ENCODE measurements around the gene PRSS2.

DNA sequence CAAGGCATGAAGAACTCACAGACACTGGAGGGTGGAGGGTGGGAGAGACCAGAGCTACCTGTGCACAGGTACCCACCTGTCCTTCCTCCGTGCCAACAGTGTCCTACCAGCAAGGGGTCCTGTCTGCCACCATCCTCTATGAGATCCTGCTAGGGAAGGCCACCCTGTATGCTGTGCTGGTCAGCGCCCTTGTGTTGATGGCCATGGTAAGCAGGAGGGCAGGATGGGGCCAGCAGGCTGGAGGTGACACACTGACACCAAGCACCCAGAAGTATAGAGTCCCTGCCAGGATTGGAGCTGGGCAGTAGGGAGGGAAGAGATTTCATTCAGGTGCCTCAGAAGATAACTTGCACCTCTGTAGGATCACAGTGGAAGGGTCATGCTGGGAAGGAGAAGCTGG, 21.8 kb downstream of the PRSS2 start:
- TF ChIP-seq, protein P1, sequence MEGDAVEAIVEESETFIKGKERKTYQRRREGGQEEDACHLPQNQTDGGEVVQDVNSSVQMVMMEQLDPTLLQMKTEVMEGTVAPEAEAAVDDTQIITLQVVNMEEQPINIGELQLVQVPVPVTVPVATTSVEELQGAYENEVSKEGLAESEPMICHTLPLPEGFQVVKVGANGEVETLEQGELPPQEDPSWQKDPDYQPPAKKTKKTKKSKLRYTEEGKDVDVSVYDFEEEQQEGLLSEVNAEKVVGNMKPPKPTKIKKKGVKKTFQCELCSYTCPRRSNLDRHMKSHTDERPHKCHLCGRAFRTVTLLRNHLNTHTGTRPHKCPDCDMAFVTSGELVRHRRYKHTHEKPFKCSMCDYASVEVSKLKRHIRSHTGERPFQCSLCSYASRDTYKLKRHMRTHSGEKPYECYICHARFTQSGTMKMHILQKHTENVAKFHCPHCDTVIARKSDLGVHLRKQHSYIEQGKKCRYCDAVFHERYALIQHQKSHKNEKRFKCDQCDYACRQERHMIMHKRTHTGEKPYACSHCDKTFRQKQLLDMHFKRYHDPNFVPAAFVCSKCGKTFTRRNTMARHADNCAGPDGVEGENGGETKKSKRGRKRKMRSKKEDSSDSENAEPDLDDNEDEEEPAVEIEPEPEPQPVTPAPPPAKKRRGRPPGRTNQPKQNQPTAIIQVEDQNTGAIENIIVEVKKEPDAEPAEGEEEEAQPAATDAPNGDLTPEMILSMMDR (IDR thresholded peaks at IDR 0.05 in 2 of 3, conservative IDR thresholded peaks at IDR 0.05 in 1 of 3; ENCODE audit: insufficient read depth in 2 of 3, low read depth in 1 of 3, low read length in 3 of 3): no peak
- TF ChIP-seq ZNF586 (CRISPR knock-in tag; conservative IDR thresholded peaks at IDR 0.05): no peak
- no peak for TF ChIP-seq ZNF354B (CRISPR knock-in tag; IDR thresholded peaks at IDR 0.05)
- TF ChIP-seq PHB2 (IDR thresholded peaks at IDR 0.05; ENCODE audit: low read depth): no peak
- TF ChIP-seq, protein P2, sequence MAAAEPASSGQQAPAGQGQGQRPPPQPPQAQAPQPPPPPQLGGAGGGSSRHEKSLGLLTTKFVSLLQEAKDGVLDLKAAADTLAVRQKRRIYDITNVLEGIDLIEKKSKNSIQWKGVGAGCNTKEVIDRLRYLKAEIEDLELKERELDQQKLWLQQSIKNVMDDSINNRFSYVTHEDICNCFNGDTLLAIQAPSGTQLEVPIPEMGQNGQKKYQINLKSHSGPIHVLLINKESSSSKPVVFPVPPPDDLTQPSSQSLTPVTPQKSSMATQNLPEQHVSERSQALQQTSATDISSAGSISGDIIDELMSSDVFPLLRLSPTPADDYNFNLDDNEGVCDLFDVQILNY (CRISPR knock-in tag; IDR thresholded peaks at IDR 0.05): no peak
- TF ChIP-seq JUN (IDR thresholded peaks at IDR 0.05; ENCODE audit: borderline replicate concordance, low read depth, low read length): no peak
- TF ChIP-seq JUN (CRISPR knock-in tag; IDR thresholded peaks at IDR 0.05; ENCODE audit: borderline replicate concordance): no peak
- no peak for TF ChIP-seq FOXM1 (IDR thresholded peaks at IDR 0.05; ENCODE audit: low read depth)
- TF ChIP-seq FOXM1 (CRISPR knock-in tag; IDR thresholded peaks at IDR 0.05; ENCODE audit: low read depth): no peak
- no peak for TF ChIP-seq GABPA (tag; conservative IDR thresholded peaks at IDR 0.05; ENCODE audit: low read depth)

All from K562 (cell line).